Measurements from ENCODE around the gene CDIPT. TPM values are rescaled to one million over a fixed set of nuclear protein-coding genes. Genes with fewer than 3 reads are reported as not detected.

CDIPT gene
- total and polyA plus RNA-seq, 2 of the 13 experiments (the other 11 are each of a cell fraction or from before 2014, with no cell fraction given): 54.9 to 97.5 TPM

GRCh38 chr16:29848420-29849297 lies 14.4 kb downstream of the CDIPT start (continued):
- TF ChIP-seq ZNF232 (CRISPR knock-in tag; IDR thresholded peaks at IDR 0.05; ENCODE audit: borderline replicate concordance): no peak
- TF ChIP-seq ZFP82 (CRISPR knock-in tag; IDR thresholded peaks at IDR 0.05; ENCODE audit: borderline replicate concordance): no peak
- TF ChIP-seq ATAD3A (CRISPR knock-in tag; IDR thresholded peaks at IDR 0.05): no peak
- no peak for TF ChIP-seq TMF1 (CRISPR knock-in tag; IDR thresholded peaks at IDR 0.05; ENCODE audit: low read depth)
- TF ChIP-seq ZNF354B (CRISPR knock-in tag; IDR thresholded peaks at IDR 0.05): no peak
- TF ChIP-seq HMGXB4 (CRISPR knock-in tag; IDR thresholded peaks at IDR 0.05; ENCODE audit: borderline replicate concordance in 1 of 2, low read depth in 1 of 2): peak; percentile 73 to 90; a peak in 3 of 4 replicates
- TF ChIP-seq CREB3 (CRISPR knock-in tag; IDR thresholded peaks at IDR 0.05): no peak
- TF ChIP-seq MTA3 (CRISPR knock-in tag; IDR thresholded peaks at IDR 0.05): no peak
- no peak for TF ChIP-seq ZNF75D (CRISPR knock-in tag; IDR thresholded peaks at IDR 0.05; ENCODE audit: borderline replicate concordance)
- no peak for TF ChIP-seq FOXK2 (IDR thresholded peaks at IDR 0.05)
- 0 out of 2 replicates have a peak, but pooled peaks have one; percentile 37 for TF ChIP-seq MIXL1 (CRISPR knock-in tag; IDR thresholded peaks at IDR 0.05)
- no peak for TF ChIP-seq ZNF704 (CRISPR knock-in tag; IDR thresholded peaks at IDR 0.05; ENCODE audit: borderline replicate concordance)
- no peak for TF ChIP-seq PRDM15 (CRISPR knock-in tag; IDR thresholded peaks at IDR 0.05)
- no peak for TF ChIP-seq E2F2 (CRISPR knock-in tag; IDR thresholded peaks at IDR 0.05; ENCODE audit: borderline replicate concordance)
- 0 out of 2 replicates have a peak, but pooled peaks have one; percentile 48 for TF ChIP-seq FOXA3 (CRISPR knock-in tag; IDR thresholded peaks at IDR 0.05)
- TF ChIP-seq PHF5A (CRISPR knock-in tag; IDR thresholded peaks at IDR 0.05; ENCODE audit: low read depth, unreplicated experiment): no peak
- no peak for TF ChIP-seq FOXP1 (IDR thresholded peaks at IDR 0.05)
- no peak for TF ChIP-seq FOXP1 (CRISPR knock-in tag; IDR thresholded peaks at IDR 0.05)
- no peak for TF ChIP-seq ZNF160 (CRISPR knock-in tag; IDR thresholded peaks at IDR 0.05)
